ENCODE measurements around the gene TCF4. TPM values are rescaled to one million over a fixed set of nuclear protein-coding genes. Genes with fewer than 3 reads are reported as not detected.

TCF4 gene
- total RNA-seq, 1 donor from 2014 or later = 4.5 TPM

- intact Hi-C loops (cut with micrococcal nuclease) = no loop called here
Observed at GRCh38 chr18:55509631-55510324, 78.2 kb downstream of the TCF4 start.

- intact Hi-C loops (cut with micrococcal nuclease) = no loop called here
Observed at GRCh38 chr18:55508651-55509050, 79.3 kb downstream of the TCF4 start.

- intact Hi-C loops (cut with micrococcal nuclease) = no loop called here
Observed at GRCh38 chr18:55506074-55506473, 81.9 kb downstream of the TCF4 start.

- intact Hi-C loops (cut with micrococcal nuclease) = no loop called here
Observed at GRCh38 chr18:55504808-55505207, 83.2 kb downstream of the TCF4 start.

- intact Hi-C loops (cut with micrococcal nuclease) = no loop called here
Observed at GRCh38 chr18:55503167-55503820, 84.7 kb downstream of the TCF4 start.

GRCh38 chr18:55501982-55502710 lies 85.8 kb downstream of the TCF4 start:
- intact Hi-C loops (cut with micrococcal nuclease) = no loop called here

GRCh38 chr18:55501579-55501978 lies 86.4 kb downstream of the TCF4 start:
- intact Hi-C loops (cut with micrococcal nuclease) = no loop called here

GRCh38 chr18:55500316-55501086 lies 87.5 kb downstream of the TCF4 start:
- intact Hi-C loops (cut with micrococcal nuclease) = no loop called here

- intact Hi-C loops (cut with micrococcal nuclease) = no loop called here
Observed at GRCh38 chr18:55499526-55499925, 88.5 kb downstream of the TCF4 start.

GRCh38 chr18:55497825-55498403 lies 90.1 kb downstream of the TCF4 start:
- intact Hi-C loops (cut with micrococcal nuclease) = no loop called here

GRCh38 chr18:55494899-55495298 lies 93.1 kb downstream of the TCF4 start:
- intact Hi-C loops (cut with micrococcal nuclease) = no loop called here

- intact Hi-C loops (cut with micrococcal nuclease) = no loop called here
Observed at GRCh38 chr18:55494441-55494840, 93.6 kb downstream of the TCF4 start.

- intact Hi-C loops (cut with micrococcal nuclease) = no loop called here
Observed at GRCh38 chr18:55491616-55492015, 96.4 kb downstream of the TCF4 start.

- intact Hi-C loops (cut with micrococcal nuclease) = no loop called here
Observed at GRCh38 chr18:55489034-55489986, 98.7 kb downstream of the TCF4 start.

- intact Hi-C loops (cut with micrococcal nuclease) = no loop called here
Observed at GRCh38 chr18:55488473-55488872, 99.5 kb downstream of the TCF4 start.

GRCh38 chr18:55487997-55488396 lies 100.0 kb downstream of the TCF4 start:
- intact Hi-C loops (cut with micrococcal nuclease) = no loop called here

GRCh38 chr18:55486936-55487335 lies 101.1 kb downstream of the TCF4 start:
- intact Hi-C loops (cut with micrococcal nuclease) = no loop called here

GRCh38 chr18:55485666-55486065 lies 102.3 kb downstream of the TCF4 start:
- intact Hi-C loops (cut with micrococcal nuclease) = no loop called here

GRCh38 chr18:55484773-55485172 lies 103.2 kb downstream of the TCF4 start:
- intact Hi-C loops (cut with micrococcal nuclease) = no loop called here

- intact Hi-C loops (cut with micrococcal nuclease) = no loop called here
Observed at GRCh38 chr18:55483266-55483871, 104.6 kb downstream of the TCF4 start.

Data from T-helper 2 cell treated with Interferon-gamma antibody and Interleukin-4, amounts not matched to agents 100 ng/mL and 5 ng/mL, for 36 hours (primary cell).